ENCODE results near the gene PCGF3. TPM values are rescaled to one million over a fixed set of nuclear protein-coding genes. Genes with fewer than 3 reads are reported as not detected.
"Not testable (repeated sequence)": the region's sequence is repeated elsewhere in the genome, so short reads cannot be mapped to it uniquely, and the experiment has no call there.

Gene PCGF3
- total RNA-seq, 1 donor from 2014 or later = 35.0 TPM

DNA sequence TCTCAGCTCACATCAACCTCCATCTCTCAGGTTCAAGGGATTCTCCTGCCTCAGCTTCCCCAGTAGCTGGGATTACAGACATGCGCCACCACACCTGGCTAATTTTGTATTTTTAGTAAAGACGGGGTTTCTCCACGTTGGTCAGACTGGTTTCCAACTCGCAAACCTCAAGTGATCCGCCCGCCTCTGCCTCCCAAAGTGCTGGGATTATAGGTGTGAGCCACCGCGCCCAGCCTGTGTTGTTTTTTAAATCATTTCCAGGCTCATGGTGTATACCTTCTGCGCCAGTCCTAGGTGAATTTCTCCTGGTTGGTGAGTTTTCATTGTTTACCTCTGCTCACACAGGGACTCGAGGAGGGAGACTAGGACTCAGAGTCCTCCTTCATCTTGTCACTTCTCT is 74.6 kb downstream of the PCGF3 start:
- H3K9me3 Mint-ChIP-seq; DNase-seq (ENCODE audit: low spot score): not testable (repeated sequence)
- Mint-ChIP-seq H3K4me3 (ENCODE audit: low read depth) (peak overlapping the region; percentile 85), H3K27me3 (ENCODE audit: low read depth) (peaks cover 11% of the 10 kb centered on the region), H3K27ac (peak overlapping the region; percentile 79), H3K36me3 (ENCODE audit: low read depth) (peaks cover 53% of the 10 kb centered on the region), H3K4me1 (ENCODE audit: low read depth) (peaks cover 43% of the 10 kb centered on the region)
- intact Hi-C loops (cut with micrococcal nuclease) = loop anchor here (5.0 to 10.0 kb wide), 4 partner anchors 73 to 535 kb away; partner anchors contain the start of genes GAK, IDUA, PCGF3 and TMEM175

DNA sequence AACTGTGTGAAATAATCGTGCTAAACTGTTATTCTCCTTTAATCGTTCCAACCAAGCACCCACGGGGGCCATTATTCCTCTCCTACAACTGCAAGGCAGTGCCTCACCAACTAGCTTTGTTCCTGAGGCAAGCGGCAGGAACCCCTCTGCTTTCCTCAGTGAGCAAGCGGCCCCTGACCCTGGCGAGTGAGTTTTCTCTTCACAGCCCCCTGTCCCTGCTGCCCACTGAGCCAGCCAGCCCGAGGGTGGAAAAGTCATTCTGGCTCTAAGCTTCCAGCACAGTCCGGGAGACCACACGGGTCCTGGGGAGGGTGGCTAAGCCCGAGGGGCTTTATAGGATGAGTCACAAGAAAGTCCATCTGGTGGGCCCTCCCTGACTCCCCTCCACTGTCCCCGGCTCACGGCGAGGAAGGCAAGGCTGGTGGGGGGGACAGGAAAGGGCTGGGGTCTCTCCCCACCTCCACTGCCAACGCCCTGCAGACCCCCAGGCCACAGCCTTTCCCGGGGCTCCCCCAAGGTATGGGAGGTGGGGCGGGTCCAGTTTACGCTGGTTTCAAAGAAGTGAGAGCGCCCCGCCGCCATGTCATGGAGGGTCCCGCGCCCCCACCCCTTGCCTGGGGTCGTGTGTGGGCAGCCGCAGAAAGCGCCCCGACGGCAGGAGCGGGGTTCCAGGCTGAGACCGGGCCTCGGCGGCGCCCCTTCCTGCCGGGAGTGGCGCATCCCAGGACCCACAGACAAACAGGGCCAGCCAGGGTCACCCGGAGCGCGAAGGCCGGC is 75.3 kb downstream of the PCGF3 start:
- intact Hi-C loops (cut with micrococcal nuclease) = loop anchor here (1.0 to 10.0 kb wide), 5 partner anchors 74 to 536 kb away; partner anchors contain the start of genes GAK, IDUA, PCGF3 and TMEM175
- DNase-seq (ENCODE audit: low spot score) = no peak
- peaks cover 14% of the 10 kb centered on the region for H3K27me3 Mint-ChIP-seq (ENCODE audit: low read depth)
- peaks cover 42% of the 10 kb centered on the region for H3K4me1 Mint-ChIP-seq (ENCODE audit: low read depth)
- no peaks in the 10 kb centered on the region for H3K9me3 Mint-ChIP-seq
- H3K36me3 Mint-ChIP-seq (ENCODE audit: low read depth) = peaks cover 46% of the 10 kb centered on the region
- H3K27ac Mint-ChIP-seq = peak overlapping the region; percentile 84
- peak overlapping the region; percentile 85 for H3K4me3 Mint-ChIP-seq (ENCODE audit: low read depth)

DNA sequence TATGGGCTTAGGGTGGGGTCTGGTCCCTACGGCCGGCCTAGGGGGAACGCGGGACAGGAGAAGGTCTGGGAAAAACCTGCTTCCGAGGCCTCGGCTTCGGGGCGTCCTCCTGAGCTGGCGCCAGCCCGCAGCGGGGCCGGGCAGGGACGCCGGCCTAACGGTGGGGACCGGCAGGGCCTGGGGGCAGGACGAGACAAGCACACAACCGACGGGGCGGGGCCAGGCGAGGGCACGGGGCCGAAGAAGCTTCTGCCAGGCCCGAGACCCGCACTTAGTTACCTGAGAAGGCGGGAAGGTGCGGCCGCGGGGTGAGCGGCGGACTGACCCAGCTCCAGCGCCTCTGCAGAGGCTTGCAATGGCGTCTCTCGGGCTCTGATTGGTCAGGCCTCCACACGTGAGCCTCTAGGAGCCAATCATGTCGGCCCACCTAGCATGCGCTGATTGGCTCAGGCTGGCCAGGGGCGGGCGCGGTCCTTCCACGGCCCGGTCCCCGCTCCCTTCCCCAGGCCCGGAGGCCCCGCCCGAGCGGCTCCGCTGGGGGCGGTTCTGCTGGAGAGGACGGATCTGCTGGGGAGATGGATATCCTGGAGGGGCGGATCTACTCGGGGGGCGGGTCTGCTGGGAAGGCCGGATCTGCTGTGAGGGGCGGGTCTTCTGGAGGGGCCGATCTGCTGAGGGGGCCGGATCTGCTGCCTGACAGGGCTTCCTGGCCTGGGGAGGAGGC is 76.0 kb downstream of the PCGF3 start:
- intact Hi-C loops (cut with micrococcal nuclease) = loop anchor here (1.0 to 10.0 kb wide), 6 partner anchors 74 to 537 kb away; partner anchors contain the start of genes GAK, IDUA, PCGF3 and TMEM175
- Mint-ChIP-seq H3K27ac (peak overlapping the region; percentile 85), H3K4me1 (ENCODE audit: low read depth) (peaks cover 40% of the 10 kb centered on the region)

DNA sequence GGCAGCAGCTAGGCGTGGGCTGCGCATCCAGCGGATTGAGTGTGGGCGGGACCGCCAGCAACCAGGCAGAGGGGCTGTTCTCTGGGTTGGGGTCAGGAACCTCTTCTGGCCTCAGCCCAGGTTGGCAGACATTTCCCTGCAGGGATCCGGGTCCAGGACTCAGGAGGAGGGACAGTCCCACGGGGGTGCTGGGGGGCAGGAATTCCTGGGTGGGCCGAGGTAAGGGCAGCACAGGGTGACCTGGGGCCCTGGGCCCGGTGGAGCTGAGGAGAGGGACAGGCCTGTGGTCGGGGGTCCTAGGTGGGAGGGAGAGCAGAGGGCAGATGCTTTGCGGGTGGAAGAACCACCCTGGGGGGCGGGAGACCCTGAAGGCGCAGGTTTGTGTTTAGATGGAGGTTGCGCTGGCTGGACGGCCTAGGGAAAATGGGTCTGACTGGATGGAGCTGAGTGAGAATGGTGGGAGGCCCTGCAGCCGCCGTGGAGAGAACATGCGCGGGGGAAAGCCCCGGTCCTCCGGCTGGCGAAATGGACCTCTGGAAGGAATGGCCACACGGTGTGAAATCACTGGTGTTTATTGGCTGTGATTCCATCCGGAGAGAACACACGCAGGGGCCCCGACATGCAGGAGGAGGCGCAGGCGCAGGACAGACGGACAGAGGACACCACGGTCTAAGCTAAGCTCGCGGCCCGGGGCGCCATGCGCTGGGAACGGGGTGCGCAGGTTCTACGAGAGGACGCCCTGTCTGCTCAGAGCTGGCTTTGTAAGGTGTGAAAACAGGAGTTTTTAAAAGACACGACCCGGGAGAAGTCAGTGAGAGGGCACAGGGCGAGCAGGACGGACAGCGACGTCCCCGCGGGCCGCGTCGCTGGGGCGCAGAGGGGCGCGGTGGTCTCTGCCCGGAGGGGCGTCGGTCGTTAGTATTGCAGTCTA is 79.0 kb downstream of the PCGF3 start:
- Mint-ChIP-seq H3K9me3 (no peaks in the 10 kb centered on the region), H3K4me1 (ENCODE audit: low read depth) (peaks cover 27% of the 10 kb centered on the region), H3K27me3 (ENCODE audit: low read depth) (peaks cover 22% of the 10 kb centered on the region), H3K27ac (no peak overlapping the region), H3K4me3 (ENCODE audit: low read depth) (no peak overlapping the region), H3K36me3 (ENCODE audit: low read depth) (peaks cover 13% of the 10 kb centered on the region)
- no peak for DNase-seq (ENCODE audit: low spot score)
- intact Hi-C loops (cut with micrococcal nuclease) = loop anchor here (5.0 to 10.0 kb wide), 4 partner anchors 77 to 540 kb away; partner anchors contain the start of genes GAK, IDUA, PCGF3 and TMEM175

More for the DNA sequence above, 76.0 kb downstream of the PCGF3 start:
- Mint-ChIP-seq H3K27me3 (ENCODE audit: low read depth) (peaks cover 14% of the 10 kb centered on the region), H3K9me3 (no peaks in the 10 kb centered on the region), H3K36me3 (ENCODE audit: low read depth) (peaks cover 41% of the 10 kb centered on the region), H3K4me3 (ENCODE audit: low read depth) (peak overlapping the region; percentile 85)
- peak; percentile 100 for DNase-seq (ENCODE audit: low spot score)

DNA sequence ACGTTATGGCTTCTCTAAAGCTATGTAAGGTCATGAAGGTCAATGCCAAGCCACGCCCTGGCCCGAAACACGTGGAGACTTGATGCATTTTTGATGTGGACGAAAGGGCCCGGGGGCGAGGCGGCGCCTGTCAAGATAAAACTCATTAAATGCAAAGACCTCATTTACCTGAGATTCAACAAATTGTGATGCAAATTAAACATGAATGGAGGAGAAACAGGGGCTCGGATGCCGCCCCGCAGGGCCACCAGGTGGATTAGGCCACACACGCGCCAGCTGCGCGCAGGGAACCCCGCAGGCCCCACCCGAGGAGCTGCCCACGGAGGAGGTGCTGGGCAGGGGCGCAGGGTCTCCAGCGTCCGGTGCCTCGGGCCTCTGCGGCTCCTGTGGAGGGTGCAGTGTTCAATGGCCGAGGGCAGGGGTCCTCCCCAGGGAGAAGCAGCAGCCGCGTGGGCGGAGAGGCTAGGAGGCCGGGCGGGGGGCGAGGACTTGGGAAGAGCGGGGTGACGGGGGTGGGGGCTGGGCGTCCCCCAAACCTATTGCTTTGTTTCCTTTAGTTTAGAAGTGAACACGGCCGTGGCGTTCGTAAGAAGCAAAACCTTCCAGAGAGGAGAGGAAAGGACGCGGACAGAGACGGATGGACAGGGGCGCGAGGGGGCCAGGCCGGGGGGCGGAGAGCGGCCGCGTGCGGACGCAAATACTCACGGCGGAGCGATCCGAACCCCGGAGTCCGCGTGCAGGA is 79.9 kb downstream of the PCGF3 start:
- Mint-ChIP-seq H3K27ac (no peak overlapping the region), H3K4me1 (ENCODE audit: low read depth) (peaks cover 19% of the 10 kb centered on the region), H3K36me3 (ENCODE audit: low read depth) (peaks cover 4% of the 10 kb centered on the region), H3K27me3 (ENCODE audit: low read depth) (peaks cover 23% of the 10 kb centered on the region), H3K4me3 (ENCODE audit: low read depth) (peak overlapping the region; percentile 17), H3K9me3 (no peaks in the 10 kb centered on the region)
- intact Hi-C loops (cut with micrococcal nuclease) = loop anchor here (10.0 kb wide), 1 partner anchor 541 kb away; no protein-coding TSS in a partner anchor
- DNase-seq (ENCODE audit: low spot score) = no peak

DNA sequence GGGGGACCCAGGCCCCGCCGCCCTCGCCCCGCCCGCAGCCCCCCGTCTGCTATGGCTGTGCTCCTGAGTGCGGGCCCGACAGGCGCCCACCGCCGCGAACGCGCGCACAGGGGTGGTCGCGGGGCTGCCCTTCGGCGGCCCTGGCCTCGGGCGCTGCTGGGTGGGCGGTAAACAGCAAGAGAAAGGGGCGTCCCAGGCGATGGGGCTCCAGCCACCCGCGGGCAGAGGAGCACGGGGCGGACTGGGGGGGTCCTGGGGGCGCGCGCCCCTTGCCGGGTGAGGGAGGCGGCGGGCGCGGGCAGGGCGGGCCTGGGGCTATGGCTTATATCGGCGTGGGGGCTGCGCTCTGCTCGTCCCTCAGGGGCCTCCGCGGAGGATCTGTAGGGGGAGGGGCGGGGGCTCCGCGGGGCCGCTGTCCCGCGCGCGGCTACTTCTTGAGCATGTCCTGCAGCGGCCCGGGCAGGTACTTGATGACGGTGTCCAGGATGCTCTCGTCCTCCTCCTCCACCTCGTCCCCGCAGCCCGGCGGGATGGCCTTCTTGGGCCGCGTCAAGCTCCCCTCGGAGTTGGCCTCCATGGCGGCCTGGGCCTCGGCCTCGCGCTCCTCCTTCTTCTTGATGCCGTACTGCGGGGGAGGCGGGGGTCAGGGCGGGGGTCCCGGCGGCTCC is 80.6 kb downstream of the PCGF3 start:
- no peak overlapping the region for H3K4me3 Mint-ChIP-seq (ENCODE audit: low read depth)
- no peaks in the 10 kb centered on the region for H3K36me3 Mint-ChIP-seq (ENCODE audit: low read depth)
- no peak overlapping the region for H3K27ac Mint-ChIP-seq
- H3K9me3 Mint-ChIP-seq = no peaks in the 10 kb centered on the region
- intact Hi-C loops (cut with micrococcal nuclease) = loop anchor here (10.0 kb wide), 1 partner anchor 541 kb away; no protein-coding TSS in a partner anchor
- peaks cover 27% of the 10 kb centered on the region for H3K27me3 Mint-ChIP-seq (ENCODE audit: low read depth)
- DNase-seq (ENCODE audit: low spot score) = no peak
- H3K4me1 Mint-ChIP-seq (ENCODE audit: low read depth) = peaks cover 17% of the 10 kb centered on the region

DNA sequence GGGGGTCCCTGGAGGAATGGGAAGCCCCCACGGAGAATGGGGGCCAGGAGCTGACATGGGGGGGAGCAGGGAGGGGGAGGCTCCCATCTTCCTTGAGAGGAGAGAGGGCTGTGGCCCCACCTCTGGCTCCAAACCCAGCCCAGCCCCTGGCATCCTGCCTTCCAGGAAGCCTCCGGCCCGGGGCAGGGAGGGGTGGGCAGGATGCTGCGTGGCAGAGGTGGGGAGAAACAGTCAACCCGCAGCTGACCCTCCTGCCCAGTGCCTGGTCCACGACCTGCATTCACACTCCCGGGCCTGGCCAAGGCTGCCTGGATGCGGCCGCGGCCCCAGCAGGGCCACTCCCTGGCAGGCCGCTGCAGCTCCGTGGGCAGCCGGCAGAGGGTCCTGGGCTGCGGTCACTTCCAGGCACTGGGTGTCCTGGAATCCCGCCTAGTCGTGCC is 81.2 kb downstream of the PCGF3 start:
- Mint-ChIP-seq H3K4me1 (ENCODE audit: low read depth) (peaks cover 17% of the 10 kb centered on the region), H3K9me3 (no peaks in the 10 kb centered on the region), H3K27me3 (ENCODE audit: low read depth) (peaks cover 27% of the 10 kb centered on the region), H3K4me3 (ENCODE audit: low read depth) (no peak overlapping the region), H3K27ac (no peak overlapping the region), H3K36me3 (ENCODE audit: low read depth) (no peaks in the 10 kb centered on the region)
- intact Hi-C loops (cut with micrococcal nuclease) = loop anchor here (10.0 kb wide), 1 partner anchor 542 kb away; no protein-coding TSS in a partner anchor
- DNase-seq (ENCODE audit: low spot score) = no peak

DNA sequence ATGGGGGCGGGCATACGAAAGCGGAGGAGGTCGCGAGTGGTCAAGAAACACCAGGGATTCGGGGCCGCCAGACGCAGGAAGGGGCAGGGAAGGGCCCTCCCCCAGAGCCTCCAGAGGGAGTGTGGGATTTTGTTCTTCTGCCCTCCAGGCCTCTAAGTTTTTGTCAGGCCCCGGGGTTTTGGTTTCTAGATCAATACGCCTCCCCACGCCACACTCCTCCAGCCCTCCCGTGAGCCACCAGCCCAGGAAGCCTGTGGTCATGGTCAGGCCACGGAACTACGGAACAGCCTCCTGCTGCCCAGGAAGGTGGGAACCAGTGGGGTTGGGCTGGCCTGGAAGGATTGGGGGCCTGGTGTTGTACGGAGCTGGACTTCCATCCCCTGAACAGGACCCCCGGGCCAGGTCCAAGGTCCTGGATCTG is 81.9 kb downstream of the PCGF3 start:
- intact Hi-C loops (cut with micrococcal nuclease) = loop anchor here (10.0 kb wide), 1 partner anchor 543 kb away; no protein-coding TSS in a partner anchor
- Mint-ChIP-seq H3K36me3 (ENCODE audit: low read depth) (no peaks in the 10 kb centered on the region), H3K27ac (no peak overlapping the region), H3K9me3 (no peaks in the 10 kb centered on the region), H3K4me3 (ENCODE audit: low read depth) (no peak overlapping the region), H3K27me3 (ENCODE audit: low read depth) (peaks cover 28% of the 10 kb centered on the region), H3K4me1 (ENCODE audit: low read depth) (peaks cover 12% of the 10 kb centered on the region)
- DNase-seq (ENCODE audit: low spot score) = no peak

DNA sequence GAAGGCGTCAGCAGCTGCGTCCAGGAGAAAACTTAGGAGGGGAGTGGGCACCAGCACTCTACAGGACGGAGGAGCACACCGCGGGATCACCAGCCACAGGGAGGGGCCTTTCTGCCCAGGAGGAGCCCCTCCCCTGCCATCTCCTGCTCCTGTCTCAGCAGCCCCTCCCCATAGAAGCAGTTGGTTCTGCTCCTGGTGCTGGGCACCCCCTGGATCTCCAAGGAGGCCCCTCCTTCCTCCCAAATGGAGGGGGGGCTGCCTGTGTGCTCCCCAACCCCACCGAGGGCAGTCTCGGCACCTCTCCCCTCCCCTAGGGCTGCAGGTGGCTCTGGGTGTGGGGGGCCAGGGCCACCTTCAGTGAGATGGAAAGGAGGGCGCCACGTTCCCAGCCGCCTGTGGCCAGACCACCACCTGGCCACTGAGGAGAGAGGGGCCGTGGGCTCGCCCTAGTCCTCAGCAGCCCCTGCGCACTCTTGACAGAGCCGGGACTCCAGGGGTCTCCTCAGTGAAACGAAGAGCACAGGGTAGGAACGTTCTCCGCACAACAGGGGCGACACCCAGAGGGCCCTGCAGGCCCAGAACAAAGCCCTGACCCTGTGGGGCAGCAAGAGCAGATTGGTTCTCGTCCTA is 82.5 kb downstream of the PCGF3 start:
- no peak overlapping the region for H3K4me3 Mint-ChIP-seq (ENCODE audit: low read depth)
- H3K9me3 Mint-ChIP-seq = no peaks in the 10 kb centered on the region
- H3K27me3 Mint-ChIP-seq (ENCODE audit: low read depth) = peaks cover 33% of the 10 kb centered on the region
- H3K36me3 Mint-ChIP-seq (ENCODE audit: low read depth) = no peaks in the 10 kb centered on the region
- intact Hi-C loops (cut with micrococcal nuclease) = loop anchor here (10.0 kb wide), 1 partner anchor 543 kb away; no protein-coding TSS in a partner anchor
- H3K27ac Mint-ChIP-seq = no peak overlapping the region
- no peak for DNase-seq (ENCODE audit: low spot score)
- peaks cover 13% of the 10 kb centered on the region for H3K4me1 Mint-ChIP-seq (ENCODE audit: low read depth)

DNA sequence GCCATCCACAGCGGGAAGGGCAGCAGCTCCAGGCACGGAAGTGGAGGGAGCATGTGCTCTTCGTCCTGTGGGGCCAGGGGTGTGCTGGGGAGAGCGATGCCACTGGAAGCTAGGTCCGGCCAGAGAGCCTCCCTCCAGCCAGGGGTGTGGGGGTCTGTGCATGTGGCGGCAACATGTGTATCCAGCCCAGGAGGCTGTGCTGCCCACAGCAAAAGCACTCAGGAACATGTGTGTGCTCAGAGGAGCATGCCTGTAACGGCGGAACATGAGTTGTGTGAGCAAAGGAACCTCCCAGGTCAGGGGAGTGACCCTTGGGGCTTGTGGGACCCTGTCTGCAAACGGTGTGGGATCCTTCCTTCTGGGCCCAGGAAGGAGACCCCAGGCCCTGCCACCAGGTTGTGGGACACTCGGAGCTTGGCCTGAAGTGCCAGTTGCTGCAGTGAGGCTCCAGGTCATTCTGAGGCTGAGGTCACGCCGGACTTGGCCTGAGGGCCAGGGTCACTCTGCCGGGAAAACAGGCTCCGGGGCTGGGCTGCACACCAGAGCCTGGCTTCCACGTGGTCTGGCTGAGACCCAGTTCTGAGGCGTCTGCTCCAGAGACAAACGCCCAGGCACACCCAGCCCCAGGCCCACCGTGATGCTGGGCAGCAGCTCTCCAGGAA is 83.1 kb downstream of the PCGF3 start:
- Mint-ChIP-seq H3K36me3 (ENCODE audit: low read depth) (no peaks in the 10 kb centered on the region), H3K4me3 (ENCODE audit: low read depth) (no peak overlapping the region), H3K9me3 (no peaks in the 10 kb centered on the region), H3K4me1 (ENCODE audit: low read depth) (peaks cover 12% of the 10 kb centered on the region), H3K27me3 (ENCODE audit: low read depth) (peaks cover 37% of the 10 kb centered on the region), H3K27ac (no peak overlapping the region)
- intact Hi-C loops (cut with micrococcal nuclease) = loop anchor here (10.0 kb wide), 1 partner anchor 544 kb away; no protein-coding TSS in a partner anchor
- DNase-seq (ENCODE audit: low spot score) = no peak
